ENCODE measurements around the gene BCL11B.

DNA sequence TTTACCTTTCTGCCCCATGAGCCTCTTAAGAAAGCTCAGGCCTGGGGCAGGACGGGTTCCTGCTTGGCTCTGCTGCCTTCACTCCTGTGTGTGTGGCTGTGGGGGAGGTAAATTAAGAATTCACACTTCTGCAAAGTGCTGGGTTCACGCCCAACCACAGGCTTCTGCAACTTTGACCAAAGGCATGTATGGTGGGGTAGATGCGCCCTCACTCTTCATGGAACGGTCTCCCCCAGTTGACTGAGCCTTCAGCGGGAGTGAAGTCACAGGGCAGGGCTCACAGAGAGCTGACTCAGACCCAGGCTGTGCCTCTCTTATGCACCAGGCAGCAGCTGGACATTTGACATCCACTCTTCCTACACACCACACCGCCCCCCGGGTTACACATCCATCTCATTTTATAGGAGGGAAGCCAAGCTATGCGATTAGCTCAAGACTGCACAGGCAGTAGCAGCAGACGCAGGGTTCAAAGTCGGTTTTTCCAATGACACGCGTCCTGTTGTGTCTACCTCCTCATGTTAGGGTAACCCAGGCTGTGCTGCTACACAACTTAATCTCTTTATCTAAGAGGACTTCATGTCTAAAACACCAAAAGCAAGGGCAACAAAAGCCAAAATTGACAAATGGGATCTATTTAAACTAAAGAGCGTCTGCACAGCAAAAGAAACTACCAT lies 15.4 kb upstream of the BCL11B start:
- no peak for TF ChIP-seq CTCF (IDR thresholded peaks at IDR 0.05)
- no peak for TF ChIP-seq POLR2A (IDR thresholded peaks at IDR 0.05)
